Gastrocnemius medialis (tissue), 4 donors: ENCODE measurements around the gene CKAP5. TPM values are rescaled to one million over a fixed set of nuclear protein-coding genes. Genes with fewer than 3 reads are reported as not detected.

ENCODE experiments used
- ATAC-seq, 2 donors: fragments of 150-250 bp; one replicate each; pipeline ENCODE4 v1.9.1; 2016
- DNase-seq, 2 donors: peaks; one replicate each; pipeline ENCODE4 v3.0.0-alpha.2; 2019
- H3K27ac ChIP-seq, 4 donors: fragments of 200-600 bp; sonication (generic); 1 replicate in 1 of 4; 2 replicates in 3 of 4; pipeline ENCODE4 v1.5.1; 2016 to 2018; ENCODE audit warnings: mild to moderate bottlenecking in 2 of 4, moderate library complexity in 1 of 4
- H3K27me3 ChIP-seq, 3 donors: fragments of 200-600 bp; sonication (generic) in 2 of 3; 1 replicate in 1 of 3; 2 replicates in 2 of 3; pipeline versions ENCODE4 v1.5.1 to v1.6.0; 2016 to 2019; ENCODE audit warnings: mild to moderate bottlenecking in 1 of 3, moderate library complexity in 1 of 3
- H3K36me3 ChIP-seq, 2 donors: fragments of 200-600 bp; sonication (generic) in 1 of 2; one replicate each; pipeline ENCODE4 v1.5.1; 2017 to 2018
- H3K4me1 ChIP-seq, 2 donors: fragments of 200-600 bp; sonication (generic) in 1 of 2; one replicate each; pipeline ENCODE4 v1.5.1; 2016 to 2017; ENCODE audit warnings: mild to moderate bottlenecking in 2 of 2
- H3K4me3 ChIP-seq, 4 donors: fragments of 200-600 bp; sonication (generic) in 3 of 4; 1 replicate in 1 of 4; 2 replicates in 3 of 4; pipeline ENCODE4 v1.5.1; 2016 to 2019; ENCODE audit warnings: mild to moderate bottlenecking in 2 of 4
- H3K9me3 ChIP-seq, 3 donors: fragments of 200-600 bp; sonication (generic) in 2 of 3; 1 replicate in 1 of 3; 2 replicates in 2 of 3; pipeline ENCODE4 v1.5.1; 2016 to 2019
- POLR2A ChIP-seq, 2 donors: fragments of 450-650 bp; IDR thresholded peaks; one replicate each; pipeline ENCODE4 v1.6.1; 2017; ENCODE audit warnings: antibody characterized with exemption in 2 of 2, mild to moderate bottlenecking in 2 of 2, moderate library complexity in 2 of 2
- in situ Hi-C, 4 donors: fragments of 200-750 bp; cut with MboI; loops; one replicate each; pipeline versions ENCODE4 v1.15.0 to v1.8.0; 2017; ENCODE audit warnings: low sequenced_read_pairs in 4 of 4
- intact Hi-C: fragments of 100-400 bp; cut with DNase I; formaldehyde crosslinking; loops from one replicate; pipeline ENCODE4 v1.15.1; 2023; ENCODE audit warnings: low total_unique reads
- total RNA-seq, 4 donors: library from RNA; depleted of rRNA; stranded (reverse); fragments of >200 nt; gene quantifications; one replicate each; pipeline versions ENCODE4 v1.1.0 to v1.2.3, GENCODE V29; 2016
- TF ChIP-seq, protein P1 (sequence below), 5 experiments: fragments of 450-650 bp in 3 of 5; fragments of 200-600 bp in 2 of 5; sonication (generic) in 2 of 5; IDR thresholded peaks in 4 of 5; conservative IDR thresholded peaks in 1 of 5; 1 replicate in 4 of 5; 2 replicates in 1 of 5; pipeline ENCODE4 v1.5.1; 2016 to 2019; ENCODE audit warnings: antibody characterized with exemption in 5 of 5, mild to moderate bottlenecking in 3 of 5, moderate library complexity in 3 of 5

CKAP5 gene
- total RNA-seq, 4 donors from 2014 or later = 43.6 to 89.6 (median 65.0) TPM

DNA sequence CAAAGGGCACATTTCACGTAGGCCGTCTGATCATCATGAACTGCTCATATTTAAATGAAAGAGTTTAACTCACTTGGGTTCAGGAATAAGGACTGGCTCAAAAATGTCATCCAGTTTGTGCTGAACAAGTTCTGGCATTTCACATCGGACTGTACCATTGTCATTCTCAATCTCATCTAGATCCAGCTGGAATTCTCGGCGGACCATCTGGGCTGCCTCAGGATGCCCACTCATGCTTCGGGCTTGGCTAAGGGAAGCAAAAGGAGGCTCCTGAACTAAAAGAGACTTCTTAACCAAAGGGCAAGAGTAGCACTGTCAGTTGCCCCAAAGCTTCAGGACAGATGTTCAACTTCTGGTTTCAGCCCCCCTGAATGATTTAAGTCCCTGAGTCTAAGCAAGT, 86.9 kb downstream of the CKAP5 start:
- intact Hi-C loops = no loop called here
- in situ Hi-C loops = no loop called here
- ATAC-seq (no peak), DNase-seq (no peak)
- Histone ChIP-seq H3K4me1 (peaks cover 0 to 15% of the 10 kb centered on the region in 2 donors), H3K36me3 (peaks cover 0 to 97% of the 10 kb centered on the region in 2 donors), H3K9me3 (no peaks in the 10 kb centered on the region), H3K27ac (peak overlapping the region in 3 of 4 donors; percentile 80 to 84 (median 83)), H3K4me3 (no peak overlapping the region), H3K27me3 (no peaks in the 10 kb centered on the region)
- TF ChIP-seq, protein P1, sequence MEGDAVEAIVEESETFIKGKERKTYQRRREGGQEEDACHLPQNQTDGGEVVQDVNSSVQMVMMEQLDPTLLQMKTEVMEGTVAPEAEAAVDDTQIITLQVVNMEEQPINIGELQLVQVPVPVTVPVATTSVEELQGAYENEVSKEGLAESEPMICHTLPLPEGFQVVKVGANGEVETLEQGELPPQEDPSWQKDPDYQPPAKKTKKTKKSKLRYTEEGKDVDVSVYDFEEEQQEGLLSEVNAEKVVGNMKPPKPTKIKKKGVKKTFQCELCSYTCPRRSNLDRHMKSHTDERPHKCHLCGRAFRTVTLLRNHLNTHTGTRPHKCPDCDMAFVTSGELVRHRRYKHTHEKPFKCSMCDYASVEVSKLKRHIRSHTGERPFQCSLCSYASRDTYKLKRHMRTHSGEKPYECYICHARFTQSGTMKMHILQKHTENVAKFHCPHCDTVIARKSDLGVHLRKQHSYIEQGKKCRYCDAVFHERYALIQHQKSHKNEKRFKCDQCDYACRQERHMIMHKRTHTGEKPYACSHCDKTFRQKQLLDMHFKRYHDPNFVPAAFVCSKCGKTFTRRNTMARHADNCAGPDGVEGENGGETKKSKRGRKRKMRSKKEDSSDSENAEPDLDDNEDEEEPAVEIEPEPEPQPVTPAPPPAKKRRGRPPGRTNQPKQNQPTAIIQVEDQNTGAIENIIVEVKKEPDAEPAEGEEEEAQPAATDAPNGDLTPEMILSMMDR (IDR thresholded peaks at IDR 0.05 in 4 of 5, conservative IDR thresholded peaks at IDR 0.05 in 1 of 5) = no peak
- TF ChIP-seq POLR2A (IDR thresholded peaks at IDR 0.05) = no peak

DNA sequence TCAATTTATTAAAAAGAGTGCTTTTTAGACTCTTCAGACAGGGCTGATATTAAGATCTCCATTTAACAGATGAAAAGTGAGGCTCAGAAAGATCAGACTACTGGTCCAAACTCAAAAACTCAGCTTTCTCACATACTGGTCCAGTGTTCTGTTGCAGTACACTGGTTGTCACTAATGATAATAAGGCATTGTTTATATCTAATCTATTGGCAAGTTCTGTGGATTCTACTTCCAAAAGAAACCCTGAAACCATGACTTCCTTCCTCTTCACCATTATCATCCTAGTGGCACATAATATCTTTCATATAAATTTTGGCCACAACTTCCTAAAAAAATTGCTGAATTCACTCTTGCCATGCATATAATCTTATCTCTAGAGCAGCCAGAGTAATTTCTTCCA, 90.1 kb downstream of the CKAP5 start:
- no peaks in the 10 kb centered on the region for H3K9me3 ChIP-seq
- H3K27ac ChIP-seq = peak overlapping the region in 1 of 4 donors; percentile 23
- ATAC-seq (no peak), DNase-seq (no peak)
- intact Hi-C loops = no loop called here
- H3K36me3 ChIP-seq = peaks cover 0 to 97% of the 10 kb centered on the region in 2 donors
- no peak overlapping the region for H3K4me3 ChIP-seq
- in situ Hi-C loops = no loop called here
- TF ChIP-seq, protein P1 (IDR thresholded peaks at IDR 0.05 in 4 of 5, conservative IDR thresholded peaks at IDR 0.05 in 1 of 5) = no peak
- no peak for TF ChIP-seq POLR2A (IDR thresholded peaks at IDR 0.05)
- peaks cover 0 to 6% of the 10 kb centered on the region in 2 donors for H3K4me1 ChIP-seq
- H3K27me3 ChIP-seq = no peaks in the 10 kb centered on the region

DNA sequence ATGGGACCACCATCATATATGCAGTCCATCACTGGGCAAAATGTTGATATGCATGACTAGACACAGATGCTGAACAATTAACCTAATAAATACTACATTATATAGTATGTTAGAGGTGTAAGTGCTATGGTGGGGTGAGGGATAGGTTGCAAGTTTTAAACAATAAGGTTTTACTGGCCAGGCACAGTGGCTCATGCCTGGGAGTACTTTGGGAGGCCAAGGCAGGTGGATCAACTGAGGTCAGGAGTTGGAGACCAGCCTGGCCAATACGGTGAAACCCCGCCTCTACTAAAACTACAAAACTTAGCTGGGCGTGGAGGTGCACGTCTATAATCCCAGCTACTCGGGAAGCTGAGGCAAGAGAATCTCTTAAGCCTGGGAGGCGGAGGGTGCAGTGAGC, 98.9 kb downstream of the CKAP5 start:
- Histone ChIP-seq H3K36me3 (peaks cover 4 to 100% of the 10 kb centered on the region in 2 donors), H3K27me3 (no peaks in the 10 kb centered on the region), H3K4me3 (no peak overlapping the region), H3K27ac (no peak overlapping the region), H3K9me3 (no peaks in the 10 kb centered on the region), H3K4me1 (no peaks in the 10 kb centered on the region)
- DNase-seq (no peak), ATAC-seq (no peak)
- TF ChIP-seq, protein P1 (IDR thresholded peaks at IDR 0.05 in 4 of 5, conservative IDR thresholded peaks at IDR 0.05 in 1 of 5) = no peak
- TF ChIP-seq POLR2A (IDR thresholded peaks at IDR 0.05) = no peak
- intact Hi-C loops (no loop called here), in situ Hi-C loops (no loop called here)

DNA sequence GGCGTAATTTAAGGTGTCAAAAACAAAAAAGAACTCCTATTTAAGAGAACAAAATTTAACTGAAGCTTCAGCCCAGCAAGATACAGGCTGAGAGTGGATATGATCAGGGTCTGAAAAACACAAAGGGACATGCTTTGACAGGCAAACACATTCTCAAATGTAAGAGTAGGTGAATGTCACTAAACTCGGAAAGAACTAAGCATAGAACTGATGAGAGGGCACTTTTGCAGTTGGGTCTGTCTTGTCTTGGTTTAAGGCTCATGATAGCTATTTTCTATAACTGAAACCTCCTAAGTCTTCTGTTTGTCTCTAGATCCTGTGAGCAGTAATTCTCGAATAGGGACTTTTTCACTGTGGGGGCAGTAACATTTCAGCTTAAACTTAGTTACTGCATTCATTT, 100.1 kb downstream of the CKAP5 start:
- Histone ChIP-seq H3K4me1 (no peaks in the 10 kb centered on the region), H3K4me3 (no peak overlapping the region), H3K36me3 (peaks cover 4 to 100% of the 10 kb centered on the region in 2 donors), H3K9me3 (no peaks in the 10 kb centered on the region), H3K27me3 (no peaks in the 10 kb centered on the region), H3K27ac (no peak overlapping the region)
- in situ Hi-C loops = no loop called here
- no peak for DNase-seq
- intact Hi-C loops = no loop called here
- ATAC-seq = no peak
- no peak for TF ChIP-seq POLR2A (IDR thresholded peaks at IDR 0.05)
- TF ChIP-seq, protein P1 (IDR thresholded peaks at IDR 0.05 in 4 of 5, conservative IDR thresholded peaks at IDR 0.05 in 1 of 5) = no peak

DNA sequence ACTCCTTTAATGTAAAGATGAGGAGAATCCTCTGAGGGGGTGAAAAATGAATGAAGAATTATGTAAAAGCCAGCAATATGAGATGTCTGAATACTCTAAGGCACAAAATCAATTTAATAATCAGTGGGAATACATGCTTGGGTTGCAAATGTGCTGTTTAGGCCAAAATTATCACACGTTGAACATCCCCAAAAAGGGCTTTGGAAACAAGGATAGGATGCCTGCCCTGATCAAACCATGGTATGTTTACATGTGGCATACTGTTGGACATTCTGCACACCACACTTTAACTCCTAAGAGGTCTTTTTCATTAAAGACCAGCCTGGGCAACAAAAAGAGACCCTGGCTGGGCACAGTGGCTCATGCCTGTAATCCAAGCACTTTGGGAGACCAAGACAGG, 100.8 kb downstream of the CKAP5 start:
- peaks cover 4 to 96% of the 10 kb centered on the region in 2 donors for H3K36me3 ChIP-seq
- ATAC-seq (no peak), DNase-seq (no peak)
- H3K4me1 ChIP-seq = no peaks in the 10 kb centered on the region
- H3K4me3 ChIP-seq = no peak overlapping the region
- no peaks in the 10 kb centered on the region for H3K9me3 ChIP-seq
- intact Hi-C loops = no loop called here
- no peak overlapping the region for H3K27ac ChIP-seq
- no peak for TF ChIP-seq POLR2A (IDR thresholded peaks at IDR 0.05)
- TF ChIP-seq, protein P1 (IDR thresholded peaks at IDR 0.05 in 4 of 5, conservative IDR thresholded peaks at IDR 0.05 in 1 of 5) = no peak
- no peaks in the 10 kb centered on the region for H3K27me3 ChIP-seq
- in situ Hi-C loops = no loop called here
